Activated T-cell treated with anti-CD3 and anti-CD28 coated beads for 48 hours (primary cell): Measurements from ENCODE around the gene AKAP12.
A peak's percentile ranks its signal among the peaks of the same experiment; 100 is the strongest.

ENCODE experiments used
- DNase-seq: peaks from one replicate; pipeline ENCODE4 v3.0.0-alpha.2; 2020; ENCODE audit warnings: low read depth

AKAP12 gene

GRCh38 chr6:151279891-151280290, 40.1 kb downstream of the AKAP12 start:
- DNase-seq: no peak

GRCh38 chr6:151280859-151281258, 41.1 kb downstream of the AKAP12 start:
- DNase-seq: no peak

- no peak for DNase-seq
Observed at GRCh38 chr6:151284012-151284411, 44.2 kb downstream of the AKAP12 start.

DNA sequence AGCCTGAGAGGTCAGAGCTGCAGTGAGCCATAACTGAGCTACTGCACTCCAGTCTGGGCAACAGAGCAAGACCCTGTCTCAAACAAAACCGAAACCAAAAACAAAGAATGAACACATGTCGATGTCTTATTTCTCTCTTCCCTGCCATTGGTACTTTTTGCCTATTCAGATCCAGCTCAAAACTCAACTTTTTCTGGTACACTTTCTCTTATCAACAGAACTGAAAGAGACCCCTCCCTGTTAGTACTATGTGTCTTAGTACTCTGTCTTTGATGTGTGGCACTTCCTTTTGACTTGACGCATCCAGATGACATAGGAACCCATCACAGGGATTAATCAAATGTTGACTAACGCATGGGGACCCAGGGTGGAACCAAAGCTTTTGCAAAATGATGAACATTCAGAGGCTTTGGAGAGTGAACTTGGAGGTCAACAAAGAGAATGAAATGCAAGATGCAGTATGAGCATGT, 44.8 kb downstream of the AKAP12 start:
- peak; percentile 2 for DNase-seq

GRCh38 chr6:151285122-151285521, 45.4 kb downstream of the AKAP12 start:
- DNase-seq: no peak

DNA sequence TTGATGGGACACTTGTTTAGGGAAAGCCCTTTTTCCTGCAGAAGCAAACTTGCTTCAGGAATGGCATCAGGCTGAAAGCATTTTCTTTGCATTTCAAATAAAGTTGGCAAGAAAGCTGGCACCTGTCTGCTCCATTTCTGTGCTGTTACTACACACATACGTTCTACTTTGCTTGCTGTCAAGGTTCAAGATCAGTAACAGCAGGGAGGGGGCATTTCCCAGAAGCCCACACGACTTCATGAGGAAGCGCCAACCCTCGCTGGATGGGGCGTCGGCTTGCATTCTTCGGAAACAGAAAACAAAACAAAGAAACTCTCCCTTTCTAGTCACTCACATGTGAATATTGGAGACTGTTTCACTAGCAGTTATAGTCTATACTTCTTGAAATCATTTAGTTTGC, 46.4 kb downstream of the AKAP12 start:
- no peak for DNase-seq

GRCh38 chr6:151288712-151289398, 49.1 kb downstream of the AKAP12 start:
- peak; percentile 10 for DNase-seq

DNA sequence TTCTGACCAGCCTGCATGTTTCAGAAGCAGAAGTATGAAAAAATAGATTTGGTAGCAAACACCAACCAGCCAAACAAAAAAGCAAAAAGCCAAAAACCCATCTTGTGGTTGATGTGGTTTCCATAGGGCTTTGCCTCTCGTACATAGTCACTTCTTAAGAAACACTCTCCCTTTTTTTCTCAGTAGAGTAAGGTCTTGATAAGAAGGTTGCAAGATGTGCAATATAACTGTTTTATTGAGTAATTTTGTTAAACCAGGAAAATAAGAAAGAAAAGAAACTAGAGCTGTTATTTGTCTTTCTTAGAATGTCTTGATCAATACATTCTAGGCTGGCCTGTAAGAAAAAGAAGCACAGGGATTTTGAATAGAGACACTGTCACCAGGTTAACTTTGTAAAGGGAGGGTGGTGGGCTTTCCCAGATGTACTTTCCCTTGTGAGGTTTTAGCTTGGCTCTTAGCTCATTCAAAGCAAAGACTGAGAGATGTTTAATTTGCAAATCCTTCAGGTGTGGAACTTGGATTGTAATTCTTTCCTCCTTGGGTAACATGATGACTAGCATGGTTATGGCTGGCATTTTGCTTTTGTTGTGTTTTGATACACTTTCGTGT, 49.7 kb downstream of the AKAP12 start:
- no peak for DNase-seq

DNA sequence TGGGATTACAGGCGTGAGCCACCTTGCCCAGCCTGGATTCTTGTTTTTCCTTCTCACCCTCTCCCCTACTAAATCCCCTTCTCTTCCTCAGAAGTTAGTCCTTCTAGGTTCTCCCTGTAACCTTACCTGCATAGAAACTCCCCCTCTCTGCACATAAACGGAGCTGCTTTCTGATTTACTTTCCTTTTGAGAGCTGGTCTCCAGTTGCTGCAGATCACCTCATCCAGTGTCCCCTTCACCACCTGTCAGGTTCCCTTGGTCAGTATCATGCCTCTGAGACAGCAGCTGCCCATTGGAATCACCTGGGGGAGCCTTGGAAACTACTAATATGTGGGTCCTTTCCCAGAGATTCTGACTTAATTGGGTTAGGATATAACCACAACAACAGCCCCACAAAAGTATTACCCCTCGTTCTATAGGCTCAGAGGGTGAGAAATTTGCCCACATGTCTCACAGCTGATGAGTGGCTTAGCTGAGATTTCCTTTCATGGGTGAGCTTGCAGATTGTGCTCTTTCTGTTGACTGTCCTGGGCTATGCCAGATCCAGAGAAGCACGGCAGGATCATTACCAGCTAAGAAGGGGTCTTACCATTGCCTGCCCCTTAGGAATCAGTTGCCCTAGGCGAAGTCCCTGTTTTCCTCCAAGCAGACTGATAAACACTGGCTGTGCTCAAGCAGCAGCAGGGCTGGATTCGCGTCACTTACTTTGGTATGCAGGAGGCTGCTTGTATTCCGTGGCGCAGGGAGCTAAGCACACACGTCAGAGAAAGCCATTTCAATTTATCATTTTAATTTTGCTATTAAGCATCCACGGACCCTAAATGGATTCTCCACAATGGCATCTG, 51.3 kb downstream of the AKAP12 start:
- no peak for DNase-seq

DNA sequence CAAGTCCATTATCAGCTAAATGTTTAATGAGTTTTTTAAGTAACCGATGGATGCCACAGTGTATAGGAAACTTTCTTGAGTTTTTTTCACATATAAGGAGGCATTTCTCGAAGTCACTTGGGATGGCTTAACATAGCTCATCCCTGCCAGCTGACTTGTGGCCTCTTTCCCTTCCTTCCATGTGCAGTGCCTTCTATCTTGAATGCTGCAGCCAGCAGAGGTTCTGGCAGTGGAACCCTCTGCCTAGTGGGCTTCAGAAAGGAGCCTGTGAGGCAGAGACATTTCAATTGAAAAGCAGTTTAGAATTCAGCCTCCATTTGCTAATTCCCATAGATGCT, 51.9 kb downstream of the AKAP12 start:
- no peak for DNase-seq

DNA sequence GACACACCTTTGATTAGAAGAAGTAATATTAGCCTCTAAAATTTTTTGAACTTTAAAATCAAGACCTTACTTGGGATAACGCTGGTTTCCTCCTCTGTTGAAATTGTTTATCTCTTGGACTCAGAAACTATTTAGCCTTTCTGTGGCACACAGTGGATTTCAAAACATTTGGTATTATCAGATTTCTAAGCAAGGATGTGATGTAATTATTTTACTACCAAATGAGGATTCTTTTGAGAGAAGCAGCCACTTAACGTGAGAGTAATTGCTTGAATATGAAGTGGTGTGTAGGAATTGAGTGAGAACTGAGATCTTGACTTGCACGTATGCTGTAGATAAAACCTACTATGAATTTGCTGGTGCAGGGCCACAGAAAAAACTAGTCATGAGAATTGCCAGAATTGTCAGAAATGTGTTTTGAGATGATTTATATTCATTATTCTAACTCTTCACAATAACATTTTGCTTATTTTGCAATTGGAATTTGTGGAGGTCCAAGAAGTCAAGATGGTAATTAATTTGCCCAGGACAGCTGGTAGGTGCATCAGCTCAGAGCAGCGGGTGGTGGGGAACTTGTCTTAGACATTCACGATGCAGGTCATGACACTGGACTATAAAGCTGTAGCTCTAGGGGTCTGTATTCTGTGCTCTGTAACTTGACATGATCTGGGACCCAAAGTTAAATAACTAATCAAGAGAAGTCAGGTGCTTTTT, 53.4 kb downstream of the AKAP12 start:
- no peak for DNase-seq

DNA sequence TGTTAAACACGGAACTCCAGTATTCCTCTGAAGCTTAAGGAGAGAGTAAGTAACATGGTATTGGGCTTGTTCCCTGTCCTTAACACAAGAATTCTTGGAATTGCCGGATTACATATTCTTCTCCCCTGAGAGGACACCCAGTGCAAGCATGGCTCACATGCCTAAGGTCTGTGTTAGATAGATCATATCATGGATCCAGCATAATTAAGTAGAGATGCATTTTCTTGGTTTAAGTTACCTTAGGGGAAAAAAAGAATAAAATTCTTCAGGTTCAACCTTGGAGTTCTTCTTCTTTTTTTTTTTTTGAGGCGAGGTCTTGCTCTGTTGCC, 53.9 kb downstream of the AKAP12 start:
- DNase-seq: no peak

- no peak for DNase-seq
Observed at GRCh38 chr6:151294561-151295101, 54.9 kb downstream of the AKAP12 start.

DNA sequence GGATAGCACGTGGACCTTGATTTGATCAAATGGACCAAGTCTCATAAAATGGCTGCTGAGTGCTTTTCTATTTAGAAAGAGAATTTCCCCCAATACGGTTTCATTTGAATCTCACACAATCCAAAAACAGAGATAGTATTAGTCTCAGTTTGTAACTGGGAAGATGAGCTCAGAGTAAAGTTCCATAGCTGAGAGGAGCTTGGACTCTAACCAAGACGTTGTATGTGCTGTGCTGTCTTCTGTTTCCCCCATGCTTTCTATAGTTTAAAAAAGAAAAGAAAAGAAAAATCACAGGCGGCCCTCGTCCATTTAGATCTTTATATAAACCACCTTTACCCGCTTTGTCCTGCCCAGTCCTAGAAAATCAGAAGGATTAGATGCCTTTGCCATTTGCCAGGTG, 58.1 kb downstream of the AKAP12 start:
- no peak for DNase-seq

- DNase-seq: no peak
Observed at GRCh38 chr6:151299011-151299410, 59.2 kb downstream of the AKAP12 start.

GRCh38 chr6:151300267-151300991, 60.7 kb downstream of the AKAP12 start:
- DNase-seq: no peak

GRCh38 chr6:151301547-151301946, 61.8 kb downstream of the AKAP12 start:
- DNase-seq: no peak

- no peak for DNase-seq
Observed at GRCh38 chr6:151303231-151303630, 63.5 kb downstream of the AKAP12 start.

GRCh38 chr6:151306269-151306783, 66.6 kb downstream of the AKAP12 start:
- DNase-seq: no peak

- no peak for DNase-seq
Observed at GRCh38 chr6:151307501-151307900, 67.7 kb downstream of the AKAP12 start.

- DNase-seq: no peak
Observed at GRCh38 chr6:151309619-151310018, 69.9 kb downstream of the AKAP12 start.
